ENCODE data around the gene RPUSD1. TPM values are rescaled to one million over a fixed set of nuclear protein-coding genes. Genes with fewer than 3 reads are reported as not detected.

RPUSD1 gene, protein sequence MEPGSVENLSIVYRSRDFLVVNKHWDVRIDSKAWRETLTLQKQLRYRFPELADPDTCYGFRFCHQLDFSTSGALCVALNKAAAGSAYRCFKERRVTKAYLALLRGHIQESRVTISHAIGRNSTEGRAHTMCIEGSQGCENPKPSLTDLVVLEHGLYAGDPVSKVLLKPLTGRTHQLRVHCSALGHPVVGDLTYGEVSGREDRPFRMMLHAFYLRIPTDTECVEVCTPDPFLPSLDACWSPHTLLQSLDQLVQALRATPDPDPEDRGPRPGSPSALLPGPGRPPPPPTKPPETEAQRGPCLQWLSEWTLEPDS
- 12.8 and 17.9 TPM in 2 replicates for total RNA-seq

DNA sequence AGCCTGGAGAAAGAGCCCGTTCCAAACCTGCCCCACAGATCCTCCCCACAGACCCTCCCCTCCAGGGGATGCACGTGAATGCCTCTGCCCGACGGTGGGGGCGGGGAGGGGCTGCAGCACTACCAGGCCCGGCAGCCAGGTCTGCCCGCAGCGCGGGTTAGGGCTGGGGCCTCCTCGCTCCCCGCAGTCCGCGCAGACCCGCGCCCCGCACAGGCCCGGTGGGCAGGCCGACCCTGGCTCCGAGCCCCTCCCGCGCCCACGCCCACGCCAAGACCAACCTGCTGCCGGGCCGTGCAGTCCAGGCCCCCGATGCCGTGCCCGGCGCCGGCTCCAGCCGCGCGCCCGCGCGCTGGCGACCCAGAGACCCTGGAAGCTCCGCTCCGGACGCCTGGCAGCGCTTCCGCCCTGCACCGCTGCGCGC lies at the start of gene RPUSD1:
TSS of gene RPUSD1 (minus strand) at position 404 of the 421 bp plus-strand sequence. CDS start 644 bp downstream, outside the sequence.

DNA sequence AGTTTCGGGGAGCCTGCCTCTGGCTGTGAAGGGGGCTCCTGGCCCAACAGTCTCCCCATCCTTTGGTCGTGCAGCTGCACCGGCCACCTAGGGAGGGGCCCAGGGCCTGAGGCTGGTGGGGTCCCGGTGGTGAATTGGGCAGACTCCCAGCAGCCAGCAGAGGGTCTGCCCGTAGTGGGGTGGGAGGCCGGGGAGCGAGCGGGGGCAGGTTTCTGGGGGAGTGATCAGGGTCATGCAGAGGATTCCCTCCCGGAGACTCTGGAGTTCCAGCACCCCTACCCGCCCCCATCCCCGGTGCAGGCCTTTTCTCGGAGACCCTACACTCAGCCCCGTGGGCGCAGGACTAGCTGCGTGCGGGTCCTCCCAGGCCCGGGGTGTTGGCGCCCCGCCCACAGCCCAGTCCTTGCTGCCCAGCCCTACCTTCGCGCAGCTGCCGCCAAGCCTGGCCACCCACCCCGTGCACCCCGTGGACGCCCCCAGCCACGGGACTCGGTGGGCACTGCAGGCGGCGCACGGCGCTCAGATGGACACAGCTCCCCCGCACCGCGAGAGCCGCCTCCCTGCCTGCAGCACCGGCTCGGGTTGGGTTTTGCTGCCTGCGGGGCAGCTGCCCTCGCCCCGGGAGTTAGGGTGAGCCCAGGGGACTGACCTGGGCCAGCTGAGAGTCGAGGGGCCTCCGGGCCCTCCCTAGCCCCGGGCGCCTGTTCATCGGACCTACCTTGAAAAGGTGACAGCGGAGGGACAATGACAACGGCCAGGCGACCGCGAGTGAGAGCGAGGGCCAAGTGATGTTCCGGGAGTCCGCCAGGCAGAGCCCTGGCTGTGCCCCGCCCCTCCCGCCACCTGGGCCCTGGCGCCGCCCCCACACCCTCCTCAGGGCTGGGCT lies 12.0 kb upstream of the RPUSD1 start, which contains the start of gene GNG13:
TSS of gene GNG13 (minus strand) at position 787 of the 886 bp plus-strand sequence. CDS start 1,657 bp downstream, outside the sequence.

DNA sequence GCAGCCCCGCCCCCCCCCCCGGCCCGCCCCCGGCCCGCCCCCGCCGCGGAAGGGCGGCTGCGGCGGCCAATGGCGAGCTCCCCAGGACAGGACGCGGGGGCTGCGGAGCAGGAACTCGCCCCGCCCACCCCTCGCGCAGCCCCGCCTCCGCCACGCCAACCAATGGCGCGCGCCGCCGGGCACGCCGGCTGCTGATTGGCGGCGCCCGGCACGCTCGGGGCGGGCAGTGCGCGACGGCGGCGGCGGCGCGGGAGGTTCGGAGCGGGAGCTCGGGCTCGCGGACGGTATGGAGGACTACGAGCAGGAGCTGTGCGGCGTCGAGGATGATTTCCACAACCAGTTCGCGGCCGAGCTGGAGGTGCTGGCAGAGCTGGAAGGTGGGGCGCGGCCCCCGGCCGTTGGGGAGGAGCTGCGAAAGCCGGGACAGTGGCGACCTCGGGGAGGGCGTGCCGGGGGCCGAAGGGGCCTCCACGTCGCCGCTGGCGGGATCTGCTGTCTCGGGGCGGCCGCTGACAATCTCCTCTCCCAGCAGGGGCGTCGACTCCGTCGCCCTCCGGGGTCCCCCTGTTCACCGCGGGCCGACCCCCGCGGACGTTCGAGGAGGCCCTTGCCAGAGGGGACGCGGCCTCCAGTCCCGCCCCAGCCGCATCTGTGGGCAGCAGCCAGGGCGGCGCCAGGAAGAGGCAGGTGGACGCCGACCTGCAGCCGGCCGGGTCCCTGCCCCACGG lies 382 bp upstream of the RPUSD1 start, which contains the start of gene CHTF18:
TSS of gene CHTF18 (plus strand) at position 222 of the 728 bp plus-strand sequence. CDS start at position 287, 65 bp downstream.

DNA sequence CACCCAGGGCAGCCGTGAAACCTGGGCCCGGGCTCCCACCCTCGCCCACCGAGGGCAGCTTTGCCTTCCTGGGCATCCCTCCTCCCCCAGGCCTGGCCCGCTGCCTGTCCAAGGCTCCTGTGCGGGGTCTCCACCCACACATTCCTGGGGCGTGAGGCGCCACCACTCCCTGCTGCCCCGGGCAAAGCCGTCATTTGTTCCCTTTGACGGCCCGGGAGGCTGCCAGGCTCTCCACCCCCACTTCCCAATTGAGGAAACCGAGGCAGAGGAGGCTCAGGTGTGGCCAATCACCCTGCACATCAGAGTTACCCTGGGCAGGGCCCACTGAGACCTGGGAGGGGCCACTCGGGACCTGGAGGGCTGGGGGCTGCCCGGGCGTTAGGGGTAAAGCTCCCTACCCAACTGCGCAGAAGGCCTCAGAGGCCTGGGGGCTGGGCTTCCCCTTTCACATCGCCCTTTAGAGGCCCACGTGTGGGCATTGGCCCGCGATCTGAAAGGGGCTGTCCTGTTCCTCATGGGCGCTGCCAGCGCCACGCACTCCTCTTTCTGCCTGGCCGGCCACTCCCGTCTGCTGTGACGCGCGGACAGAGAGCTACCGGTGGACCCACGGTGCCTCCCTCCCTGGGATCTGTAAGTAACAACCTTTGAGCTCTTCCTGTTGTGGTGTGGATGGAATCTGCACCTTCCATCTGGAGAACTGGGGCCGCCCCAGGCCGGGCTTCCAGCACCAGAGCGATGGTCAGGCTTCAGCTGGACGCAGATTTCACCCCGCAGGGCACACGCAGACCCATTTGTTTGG lies 27.4 kb downstream of the RPUSD1 start, which contains the start of gene MSLN:
TSS of gene MSLN (plus strand) at position 190 of the 799 bp plus-strand sequence. CDS start 1,947 bp downstream, outside the sequence.

DNA sequence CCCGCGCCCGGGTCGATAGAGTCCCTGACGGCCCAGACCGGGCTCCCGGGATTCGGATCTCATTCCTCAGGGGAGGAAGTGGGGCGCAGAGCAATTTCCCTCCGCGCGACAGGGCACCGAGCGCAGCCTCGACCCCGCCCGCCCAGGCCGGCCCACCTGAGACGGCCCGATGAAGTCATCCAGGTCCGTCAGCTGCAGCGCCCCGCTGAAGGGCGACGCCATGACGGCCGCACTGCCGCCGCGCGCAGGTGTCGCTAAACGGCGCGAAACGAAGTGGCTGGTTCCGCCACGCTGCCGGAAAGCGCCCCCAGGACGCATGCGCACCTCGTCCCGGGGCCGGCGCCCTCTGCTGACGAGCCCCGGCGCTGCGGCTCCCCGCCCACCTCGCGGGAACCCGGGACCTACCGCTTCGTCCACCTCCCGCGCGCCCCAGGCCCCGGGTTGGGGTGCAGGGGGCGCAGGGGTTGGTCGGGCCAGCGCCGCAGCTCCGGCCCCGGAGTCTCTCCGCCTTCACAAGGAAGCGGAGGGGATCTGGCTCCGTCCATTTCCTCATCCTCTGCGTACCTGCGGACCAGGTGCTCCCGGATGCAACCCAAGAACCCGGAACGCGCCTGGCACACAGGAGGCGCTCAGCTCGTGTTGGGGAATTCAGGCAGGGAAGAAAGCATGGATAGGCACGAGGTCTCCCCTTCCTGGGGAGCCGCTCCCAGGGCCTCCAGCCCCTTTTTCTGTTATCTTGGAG lies 47.2 kb downstream of the RPUSD1 start, which contains the start of gene CIAO3:
TSS of gene CIAO3 (minus strand) at position 234 of the 742 bp plus-strand sequence. CDS start at position 222, 12 bp downstream.

Other genes starting within 250 kb of the RPUSD1 start
- gene PRR35, start 228.0 kb downstream of the RPUSD1 start, total RNA-seq = not detected in 2 replicates
- gene NHLRC4, start 221.4 kb downstream of the RPUSD1 start, total RNA-seq = 1.3 and 1.4 TPM in 2 replicates
- 14.8 and 21.6 TPM in 2 replicates for gene PIGQ, start 218.4 kb downstream of the RPUSD1 start, total RNA-seq
- gene RAB40C, start 198.3 kb downstream of the RPUSD1 start, total RNA-seq = 7.8 and 10.5 TPM in 2 replicates
- gene WFIKKN1, start 157.4 kb downstream of the RPUSD1 start, total RNA-seq = 0.14 and 0.18 TPM in 2 replicates
- gene METTL26, start 152.1 kb downstream of the RPUSD1 start, total RNA-seq = 75.1 and 95.4 TPM in 2 replicates
- 15.2 and 23.0 TPM in 2 replicates for gene MCRIP2, start 146.6 kb downstream of the RPUSD1 start, total RNA-seq
- gene WDR90, start 139.0 kb downstream of the RPUSD1 start, total RNA-seq = 4.6 and 8.7 TPM in 2 replicates
- gene RHOT2, start 120.2 kb downstream of the RPUSD1 start, total RNA-seq = 28.9 and 30.6 TPM in 2 replicates
- 2.7 and 3.7 TPM in 2 replicates for gene RHBDL1, start 112.7 kb downstream of the RPUSD1 start, total RNA-seq
- gene STUB1, start 108.0 kb downstream of the RPUSD1 start, total RNA-seq = 143 and 151 TPM in 2 replicates
- 28.0 and 31.2 TPM in 2 replicates for gene JMJD8, start 104.0 kb downstream of the RPUSD1 start, total RNA-seq
- 2.3 and 4.3 TPM in 2 replicates for gene WDR24, start 98.0 kb downstream of the RPUSD1 start, total RNA-seq
- not detected in 2 replicates for gene FBXL16, start 82.6 kb downstream of the RPUSD1 start, total RNA-seq
- 71.1 and 88.5 TPM in 2 replicates for gene METRN, start 73.3 kb downstream of the RPUSD1 start, total RNA-seq
- gene ANTKMT, start 67.2 kb downstream of the RPUSD1 start, total RNA-seq = 23.8 and 25.4 TPM in 2 replicates
- 1.1 and 1.7 TPM in 2 replicates for gene CCDC78, start 61.9 kb downstream of the RPUSD1 start, total RNA-seq
- 12.7 and 15.4 TPM in 2 replicates for gene HAGHL, start 61.3 kb downstream of the RPUSD1 start, total RNA-seq
- 29.3 and 32.7 TPM in 2 replicates for gene CIAO3, start 47.4 kb downstream of the RPUSD1 start, total RNA-seq
- not detected in 2 replicates for gene MSLN, start 27.6 kb downstream of the RPUSD1 start, total RNA-seq
- gene CHTF18, start 239 bp upstream of the RPUSD1 start, total RNA-seq = 1.4 and 2.3 TPM in 2 replicates
- not detected in 2 replicates for gene GNG13, start 12.4 kb upstream of the RPUSD1 start, total RNA-seq
- gene LMF1, start 182.6 kb upstream of the RPUSD1 start, total RNA-seq = 12.3 and 12.9 TPM in 2 replicates
- under 0.01 TPM in 2 replicates for gene SOX8, start 193.4 kb upstream of the RPUSD1 start, total RNA-seq